Measurements from ENCODE around the gene VPS13C.

The VPS13C gene

DNA sequence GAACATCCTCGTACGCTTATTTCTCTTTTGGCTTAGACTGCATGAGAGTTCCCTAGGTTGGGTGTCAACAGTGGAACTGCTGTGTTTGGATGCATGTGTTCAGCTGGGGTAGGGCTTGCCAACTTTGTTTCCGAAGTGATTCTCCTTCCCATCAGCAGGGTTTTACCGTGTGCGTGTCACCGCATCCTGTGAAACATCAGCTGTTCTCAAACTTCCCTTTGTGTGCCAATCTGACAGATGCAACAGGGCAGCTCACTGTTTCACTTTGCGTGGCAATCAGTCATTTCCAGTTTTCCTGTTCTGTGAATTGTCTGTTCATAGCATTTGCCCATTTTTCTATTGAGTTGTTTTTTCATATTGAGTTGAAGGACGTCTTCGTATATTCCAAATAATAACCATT, 218.8 kb downstream of the VPS13C start:
- TF ChIP-seq, protein P1, sequence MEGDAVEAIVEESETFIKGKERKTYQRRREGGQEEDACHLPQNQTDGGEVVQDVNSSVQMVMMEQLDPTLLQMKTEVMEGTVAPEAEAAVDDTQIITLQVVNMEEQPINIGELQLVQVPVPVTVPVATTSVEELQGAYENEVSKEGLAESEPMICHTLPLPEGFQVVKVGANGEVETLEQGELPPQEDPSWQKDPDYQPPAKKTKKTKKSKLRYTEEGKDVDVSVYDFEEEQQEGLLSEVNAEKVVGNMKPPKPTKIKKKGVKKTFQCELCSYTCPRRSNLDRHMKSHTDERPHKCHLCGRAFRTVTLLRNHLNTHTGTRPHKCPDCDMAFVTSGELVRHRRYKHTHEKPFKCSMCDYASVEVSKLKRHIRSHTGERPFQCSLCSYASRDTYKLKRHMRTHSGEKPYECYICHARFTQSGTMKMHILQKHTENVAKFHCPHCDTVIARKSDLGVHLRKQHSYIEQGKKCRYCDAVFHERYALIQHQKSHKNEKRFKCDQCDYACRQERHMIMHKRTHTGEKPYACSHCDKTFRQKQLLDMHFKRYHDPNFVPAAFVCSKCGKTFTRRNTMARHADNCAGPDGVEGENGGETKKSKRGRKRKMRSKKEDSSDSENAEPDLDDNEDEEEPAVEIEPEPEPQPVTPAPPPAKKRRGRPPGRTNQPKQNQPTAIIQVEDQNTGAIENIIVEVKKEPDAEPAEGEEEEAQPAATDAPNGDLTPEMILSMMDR (IDR thresholded peaks at IDR 0.05; ENCODE audit: borderline replicate concordance, control extremely low read depth, extremely low read depth, insufficient read depth, missing control alignments) = no peak
- in situ Hi-C loops (cut with MboI; ENCODE audit: low sequenced_read_pairs, unreplicated experiment) = loop anchor here (25.0 kb wide), 2 partner anchors 679 to 1254 kb away; no protein-coding TSS in a partner anchor
- DNase-seq (ENCODE audit: low spot score) = no peak

DNA sequence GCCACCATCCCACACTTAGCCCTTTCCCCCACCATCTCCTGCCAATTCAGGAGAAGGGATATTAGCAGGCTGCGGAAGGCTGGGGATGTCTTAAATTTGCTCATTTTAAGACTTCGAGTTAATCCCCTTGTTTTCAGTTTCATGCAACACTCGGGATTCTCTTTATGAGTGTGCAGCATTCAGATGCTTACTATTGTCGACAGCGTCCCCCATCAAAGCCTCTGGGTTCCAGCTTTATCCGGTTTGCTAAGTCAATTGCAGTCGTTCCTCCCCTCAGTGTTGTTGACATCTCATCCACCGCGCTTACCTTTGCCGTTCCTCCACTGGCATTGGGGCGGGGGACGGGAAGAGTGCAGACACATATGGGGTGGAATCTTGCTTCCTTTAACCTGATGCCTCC, 220.2 kb downstream of the VPS13C start:
- in situ Hi-C loops (cut with MboI; ENCODE audit: low sequenced_read_pairs, unreplicated experiment) = loop anchor here (25.0 kb wide), 2 partner anchors 678 to 1253 kb away; no protein-coding TSS in a partner anchor
- no peak for DNase-seq (ENCODE audit: low spot score)

DNA sequence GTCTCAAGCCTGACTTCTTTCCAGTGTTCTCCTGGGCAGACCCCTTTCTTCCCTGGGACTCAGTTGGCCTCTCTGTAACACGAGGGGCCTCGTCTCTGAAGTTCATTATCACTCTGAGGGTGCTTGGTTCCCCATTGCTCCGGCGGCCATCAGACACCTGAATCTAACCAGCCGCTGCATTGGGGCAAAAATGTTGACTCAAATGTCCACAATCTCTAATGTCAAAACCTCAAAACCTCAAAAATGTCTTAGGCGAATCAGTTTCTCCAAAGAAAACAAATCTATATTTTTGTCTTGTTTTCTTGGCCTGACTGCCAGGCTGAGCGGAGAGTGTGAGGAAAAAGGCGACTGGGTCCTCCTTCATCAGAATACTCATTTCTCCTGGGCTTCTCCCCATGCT, 220.7 kb downstream of the VPS13C start:
- DNase-seq (ENCODE audit: low spot score) = no peak
- TF ChIP-seq, protein P1 (IDR thresholded peaks at IDR 0.05; ENCODE audit: borderline replicate concordance, control extremely low read depth, extremely low read depth, insufficient read depth, missing control alignments) = no peak
- in situ Hi-C loops (cut with MboI; ENCODE audit: low sequenced_read_pairs, unreplicated experiment) = loop anchor here (25.0 kb wide), 2 partner anchors 677 to 1252 kb away; no protein-coding TSS in a partner anchor

More for the DNA sequence above, 220.2 kb downstream of the VPS13C start:
- TF ChIP-seq, protein P1 (IDR thresholded peaks at IDR 0.05; ENCODE audit: borderline replicate concordance, control extremely low read depth, extremely low read depth, insufficient read depth, missing control alignments) = no peak

DNA sequence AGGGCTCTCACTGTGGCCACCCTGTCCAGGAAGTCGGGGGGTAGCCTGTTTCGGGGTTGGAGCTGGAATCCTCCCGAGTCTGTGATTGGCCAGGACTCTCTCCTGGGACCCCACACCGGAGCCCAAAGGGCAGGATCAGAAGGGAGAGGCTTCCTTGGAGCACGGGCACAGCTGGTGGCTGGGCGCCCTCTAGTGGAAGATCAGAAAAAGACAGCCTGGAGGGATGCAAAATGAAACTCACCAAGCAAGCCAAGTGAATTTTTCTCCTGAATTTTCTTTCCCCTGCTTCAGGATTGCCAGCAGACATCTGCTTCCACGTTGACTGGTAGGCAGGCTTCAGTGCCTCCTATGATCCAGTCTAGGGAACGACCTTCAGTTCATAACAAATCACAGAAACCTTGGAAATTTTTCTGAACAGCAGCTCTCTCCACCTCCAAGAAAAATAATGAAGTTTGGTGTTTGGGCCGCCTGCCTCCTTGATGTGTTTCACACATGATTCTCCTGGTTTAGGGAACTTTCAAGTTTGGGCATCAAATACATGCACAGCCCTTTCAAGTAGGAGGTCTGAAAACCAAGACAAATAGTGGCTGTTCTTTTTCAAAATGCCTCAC, 224.6 kb downstream of the VPS13C start:
- in situ Hi-C loops (cut with MboI; ENCODE audit: low sequenced_read_pairs, unreplicated experiment) = loop anchor here (25.0 kb wide), 2 partner anchors 673 to 1248 kb away; no protein-coding TSS in a partner anchor
- DNase-seq (ENCODE audit: low spot score) = peak; percentile 80
- TF ChIP-seq, protein P1 (IDR thresholded peaks at IDR 0.05; ENCODE audit: borderline replicate concordance, control extremely low read depth, extremely low read depth, insufficient read depth, missing control alignments) = peak; percentile 92

DNA sequence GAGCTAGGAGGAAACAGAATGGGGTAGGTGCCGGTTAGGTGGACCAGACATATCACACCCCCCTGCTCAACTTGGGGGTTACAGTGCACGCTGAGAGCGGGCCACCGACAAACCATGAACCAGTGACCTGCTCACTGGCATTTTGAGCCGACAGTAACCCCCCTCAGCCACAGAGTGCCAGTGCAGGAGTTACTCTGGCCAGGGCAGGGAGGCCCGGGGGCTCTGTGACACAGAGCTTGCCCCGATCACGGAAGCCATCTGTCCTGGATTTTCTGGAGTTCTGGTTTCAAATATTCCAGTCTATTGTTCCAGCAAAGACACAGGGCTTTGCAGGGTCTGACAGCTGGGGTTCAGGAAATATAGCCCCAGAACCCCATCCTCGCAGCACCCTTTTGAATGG, 225.2 kb downstream of the VPS13C start:
- in situ Hi-C loops (cut with MboI; ENCODE audit: low sequenced_read_pairs, unreplicated experiment) = loop anchor here (25.0 kb wide), 2 partner anchors 673 to 1248 kb away; no protein-coding TSS in a partner anchor
- TF ChIP-seq, protein P1 (IDR thresholded peaks at IDR 0.05; ENCODE audit: borderline replicate concordance, control extremely low read depth, extremely low read depth, insufficient read depth, missing control alignments) = no peak
- DNase-seq (ENCODE audit: low spot score) = no peak

DNA sequence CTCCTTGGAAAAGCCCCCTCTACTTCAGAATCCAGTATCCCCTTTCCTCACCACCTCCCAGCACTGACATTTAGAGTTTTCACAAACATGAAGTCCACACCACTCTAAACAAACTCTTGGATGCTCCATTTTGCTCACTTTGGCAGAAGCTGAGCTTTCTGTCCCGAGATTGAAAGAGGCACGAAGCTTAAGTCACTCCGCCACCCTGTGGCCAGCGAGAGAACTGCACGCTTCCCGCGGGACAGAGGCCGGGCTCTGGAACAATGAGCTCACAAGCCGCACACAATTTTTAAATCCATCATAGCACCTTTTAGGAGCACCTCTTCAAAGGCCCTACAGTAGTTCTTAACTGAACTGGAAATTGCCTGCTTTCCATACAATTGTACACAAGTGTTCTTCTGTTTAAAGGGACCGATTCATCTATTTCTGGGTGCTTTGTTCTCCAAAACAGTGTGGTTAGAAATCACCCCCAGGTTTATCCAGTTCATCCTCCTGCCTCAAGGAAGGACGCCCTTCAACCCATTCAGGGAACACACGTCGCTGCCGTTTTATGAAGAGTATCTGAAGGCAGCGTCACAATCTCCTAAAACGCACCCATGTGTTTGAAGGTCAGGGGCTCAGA, 226.1 kb downstream of the VPS13C start:
- TF ChIP-seq, protein P1 (IDR thresholded peaks at IDR 0.05; ENCODE audit: borderline replicate concordance, control extremely low read depth, extremely low read depth, insufficient read depth, missing control alignments) = peak; percentile 92
- in situ Hi-C loops (cut with MboI; ENCODE audit: low sequenced_read_pairs, unreplicated experiment) = loop anchor here (25.0 kb wide), 2 partner anchors 672 to 1247 kb away; no protein-coding TSS in a partner anchor
- peak; percentile 78 for DNase-seq (ENCODE audit: low spot score)
